ENCODE results near the gene TMEM52.

TMEM52 gene

GRCh38 chr1:1918901-1919303, at the start of gene TMEM52:
TSS of gene TMEM52 (minus strand) at chr1:1919279. CDS start at chr1:1919265, 14 bp downstream.
- DNase-seq: no peak

GRCh38 chr1:1967879-1968278, 48.8 kb upstream of the TMEM52 start:
- DNase-seq: no peak

GRCh38 chr1:1967151-1967550, 48.1 kb upstream of the TMEM52 start:
- DNase-seq: no peak

GRCh38 chr1:1966071-1966740, 47.1 kb upstream of the TMEM52 start:
- no peak for DNase-seq

- no peak for DNase-seq
These were observed 46.5 kb upstream of the TMEM52 start for GRCh38 chr1:1965546-1965945.

- no peak for DNase-seq
These were observed 45.7 kb upstream of the TMEM52 start for GRCh38 chr1:1964811-1965210.

- DNase-seq: no peak
These were observed 44.5 kb upstream of the TMEM52 start for GRCh38 chr1:1963570-1963969.

- no peak for DNase-seq
These were observed 43.7 kb upstream of the TMEM52 start for GRCh38 chr1:1962752-1963151.

- no peak for DNase-seq
These were observed 41.6 kb upstream of the TMEM52 start for GRCh38 chr1:1960480-1961196.

GRCh38 chr1:1959840-1960479, 40.9 kb upstream of the TMEM52 start:
- peak; percentile 69 for DNase-seq

- no peak for DNase-seq
These were observed 40.4 kb upstream of the TMEM52 start for GRCh38 chr1:1959459-1959839.

GRCh38 chr1:1958071-1958541, 39.0 kb upstream of the TMEM52 start:
- DNase-seq: no peak

GRCh38 chr1:1957533-1957961, 38.5 kb upstream of the TMEM52 start:
- DNase-seq: no peak

GRCh38 chr1:1956586-1957532, 37.8 kb upstream of the TMEM52 start:
- DNase-seq: no peak

GRCh38 chr1:1956101-1956500, 37.0 kb upstream of the TMEM52 start:
- no peak for DNase-seq

GRCh38 chr1:1955621-1956094, 36.6 kb upstream of the TMEM52 start:
- no peak for DNase-seq

GRCh38 chr1:1954831-1955441, 35.9 kb upstream of the TMEM52 start:
- DNase-seq: peak; percentile 6

- no peak for DNase-seq
These were observed 34.9 kb upstream of the TMEM52 start for GRCh38 chr1:1954015-1954414.

GRCh38 chr1:1950940-1951339, 31.9 kb upstream of the TMEM52 start:
- DNase-seq: no peak

GRCh38 chr1:1948783-1949182, 29.7 kb upstream of the TMEM52 start:
- DNase-seq: no peak

- no peak for DNase-seq
These were observed 28.4 kb upstream of the TMEM52 start for GRCh38 chr1:1947493-1947892.

- no peak for DNase-seq
These were observed 27.5 kb upstream of the TMEM52 start for GRCh38 chr1:1946540-1946939.

Measured in hematopoietic multipotent progenitor cell treated with erythropoietin and hydrocortisone succinate and interleukin-3 and kit ligand, for 8 days (in vitro differentiated cells).